ENCODE data around the gene STXBP4. TPM values are rescaled to one million over a fixed set of nuclear protein-coding genes. Genes with fewer than 3 reads are reported as not detected.
A peak's percentile ranks its signal among the peaks of the same experiment; 100 is the strongest.

The STXBP4 gene
- polyA plus RNA-seq, 3 donors from 2014 or later = 0.58 to 5.9 TPM; not detected in 1

GRCh38 chr17:54977744-54978143 lies 9.2 kb downstream of the STXBP4 start:
- DNase-seq = no peak
- H3K4me1 Mint-ChIP-seq = no peaks in the 10 kb centered on the region
- H3K9me3 Mint-ChIP-seq = peaks cover 0 to 3% (median 0%) of the 10 kb centered on the region in 6 donors
- peaks cover 0 to 3% (median 0%) of the 10 kb centered on the region in 3 donors for H3K36me3 Mint-ChIP-seq
- no peak overlapping the region for H3K4me3 Mint-ChIP-seq
- no peaks in the 10 kb centered on the region for H3K27me3 Mint-ChIP-seq (ENCODE audit: low read depth in 3 of 3)
- H3K27ac Mint-ChIP-seq = no peak overlapping the region

DNA sequence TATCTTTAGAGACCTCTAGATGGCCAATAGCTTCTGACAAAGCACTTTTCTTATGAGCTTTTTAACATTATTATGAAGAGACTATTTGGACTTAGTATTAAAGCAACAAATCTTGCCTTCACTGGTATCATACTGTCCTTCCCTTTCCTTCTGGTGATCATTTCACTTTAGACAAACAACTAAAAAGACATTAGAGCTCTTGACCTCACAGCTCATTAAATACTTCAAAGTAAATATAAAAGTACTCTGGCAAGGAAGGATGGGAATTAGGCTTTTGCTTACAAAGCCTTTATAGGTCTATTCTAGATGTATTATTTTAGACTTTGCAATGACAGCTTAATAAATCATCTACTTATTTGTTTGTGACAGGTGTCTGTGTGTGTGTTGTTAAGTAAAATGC lies 11.1 kb downstream of the STXBP4 start:
- no peak for DNase-seq
- H3K36me3 Mint-ChIP-seq = peaks cover 0 to 3% (median 0%) of the 10 kb centered on the region in 3 donors
- no peaks in the 10 kb centered on the region for H3K4me1 Mint-ChIP-seq
- peaks cover 0 to 3% (median 0%) of the 10 kb centered on the region in 6 donors for H3K9me3 Mint-ChIP-seq
- no peak overlapping the region for H3K4me3 Mint-ChIP-seq
- no peaks in the 10 kb centered on the region for H3K27me3 Mint-ChIP-seq (ENCODE audit: low read depth in 3 of 3)
- H3K27ac Mint-ChIP-seq = no peak overlapping the region

DNA sequence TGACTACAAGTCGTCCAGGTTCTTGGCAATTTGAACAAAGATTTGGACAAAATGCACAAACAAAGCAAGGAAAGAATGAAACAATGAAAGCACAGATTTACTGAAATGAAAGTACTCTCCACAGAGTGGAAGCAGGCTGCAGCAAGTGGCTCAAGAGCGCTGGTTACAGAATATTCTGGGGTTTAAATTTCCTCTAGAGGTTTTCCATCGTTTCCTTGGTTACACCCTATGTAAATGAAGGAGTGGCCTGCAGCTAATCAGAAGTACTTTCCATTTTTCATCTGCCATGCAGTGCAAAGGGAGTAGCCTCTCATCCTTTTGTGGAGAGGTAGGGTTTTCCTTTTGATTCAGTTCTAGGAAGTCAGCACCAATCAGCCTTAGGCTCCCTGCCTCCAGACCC lies 11.8 kb downstream of the STXBP4 start:
- H3K36me3 Mint-ChIP-seq = peaks cover 0 to 3% (median 0%) of the 10 kb centered on the region in 3 donors
- DNase-seq = no peak
- no peaks in the 10 kb centered on the region for H3K4me1 Mint-ChIP-seq
- H3K9me3 Mint-ChIP-seq = peaks cover 0 to 3% (median 0%) of the 10 kb centered on the region in 6 donors
- no peak overlapping the region for H3K27ac Mint-ChIP-seq
- no peak overlapping the region for H3K4me3 Mint-ChIP-seq
- H3K27me3 Mint-ChIP-seq (ENCODE audit: low read depth in 3 of 3) = no peaks in the 10 kb centered on the region

DNA sequence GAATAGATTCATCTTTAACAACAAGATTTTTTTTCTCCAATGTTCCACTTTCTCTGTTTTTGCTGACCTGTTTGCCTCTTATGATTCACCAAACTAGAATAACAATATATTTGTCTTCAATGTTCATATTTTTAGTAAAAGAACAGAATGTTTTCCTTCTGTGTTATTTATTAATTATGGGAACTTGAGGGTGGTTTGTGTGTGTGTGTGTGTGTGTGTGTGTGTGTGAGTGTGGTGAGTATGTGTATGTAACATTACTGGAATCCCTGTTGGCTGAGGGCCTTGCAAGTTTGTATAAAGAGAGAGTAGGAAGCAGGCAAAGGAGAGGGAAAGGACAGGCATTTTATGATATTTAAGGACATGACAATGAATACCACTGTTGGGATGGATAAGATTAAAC lies 13.8 kb downstream of the STXBP4 start:
- Mint-ChIP-seq H3K36me3 (peaks cover 0 to 3% (median 0%) of the 10 kb centered on the region in 3 donors), H3K4me3 (no peak overlapping the region), H3K4me1 (no peaks in the 10 kb centered on the region), H3K27me3 (ENCODE audit: low read depth in 3 of 3) (no peaks in the 10 kb centered on the region), H3K9me3 (peaks cover 0 to 3% (median 0%) of the 10 kb centered on the region in 6 donors), H3K27ac (no peak overlapping the region)
- no peak for DNase-seq

DNA sequence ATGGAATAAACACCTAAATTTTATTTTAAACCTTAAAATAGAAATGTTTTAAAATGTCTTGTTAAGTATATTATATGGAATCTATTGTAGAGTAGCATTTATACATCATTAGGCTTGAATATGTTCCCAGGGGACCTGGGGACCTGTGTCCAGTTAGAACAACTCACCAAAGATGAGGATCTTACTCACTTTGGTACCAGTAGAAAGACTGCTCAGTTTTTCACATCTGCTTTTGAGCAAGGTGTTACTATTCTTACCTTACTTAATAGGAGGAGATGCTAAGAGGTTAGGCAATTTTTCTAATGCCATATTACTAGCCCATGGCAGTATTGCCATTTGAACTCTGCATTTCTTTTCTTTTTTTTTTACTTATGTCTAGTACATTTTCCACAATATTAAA lies 14.7 kb downstream of the STXBP4 start:
- Mint-ChIP-seq H3K4me1 (no peaks in the 10 kb centered on the region), H3K4me3 (no peak overlapping the region), H3K36me3 (peaks cover 0 to 3% (median 0%) of the 10 kb centered on the region in 3 donors), H3K9me3 (peaks cover 0 to 3% (median 0%) of the 10 kb centered on the region in 6 donors), H3K27me3 (ENCODE audit: low read depth in 3 of 3) (no peaks in the 10 kb centered on the region), H3K27ac (no peak overlapping the region)
- DNase-seq = no peak

GRCh38 chr17:54985476-54985875 lies 16.9 kb downstream of the STXBP4 start:
- no peak overlapping the region for H3K27ac Mint-ChIP-seq
- H3K4me1 Mint-ChIP-seq = no peaks in the 10 kb centered on the region
- no peaks in the 10 kb centered on the region for H3K27me3 Mint-ChIP-seq (ENCODE audit: low read depth in 3 of 3)
- peaks cover 0 to 3% (median 0%) of the 10 kb centered on the region in 6 donors for H3K9me3 Mint-ChIP-seq
- no peak overlapping the region for H3K4me3 Mint-ChIP-seq
- DNase-seq = no peak
- H3K36me3 Mint-ChIP-seq = no peaks in the 10 kb centered on the region

GRCh38 chr17:54990118-54990517 lies 21.6 kb downstream of the STXBP4 start:
- DNase-seq = no peak
- Mint-ChIP-seq H3K36me3 (peaks cover 0 to 4% (median 0%) of the 10 kb centered on the region in 3 donors), H3K4me1 (no peaks in the 10 kb centered on the region), H3K27ac (no peak overlapping the region), H3K27me3 (ENCODE audit: low read depth in 3 of 3) (no peaks in the 10 kb centered on the region), H3K4me3 (no peak overlapping the region), H3K9me3 (no peaks in the 10 kb centered on the region)

GRCh38 chr17:54991567-54991966 lies 23.0 kb downstream of the STXBP4 start:
- Mint-ChIP-seq H3K4me1 (no peaks in the 10 kb centered on the region), H3K9me3 (no peaks in the 10 kb centered on the region), H3K4me3 (no peak overlapping the region), H3K27ac (no peak overlapping the region), H3K36me3 (peaks cover 0 to 4% (median 4%) of the 10 kb centered on the region in 3 donors), H3K27me3 (ENCODE audit: low read depth in 3 of 3) (no peaks in the 10 kb centered on the region)
- DNase-seq = no peak

DNA sequence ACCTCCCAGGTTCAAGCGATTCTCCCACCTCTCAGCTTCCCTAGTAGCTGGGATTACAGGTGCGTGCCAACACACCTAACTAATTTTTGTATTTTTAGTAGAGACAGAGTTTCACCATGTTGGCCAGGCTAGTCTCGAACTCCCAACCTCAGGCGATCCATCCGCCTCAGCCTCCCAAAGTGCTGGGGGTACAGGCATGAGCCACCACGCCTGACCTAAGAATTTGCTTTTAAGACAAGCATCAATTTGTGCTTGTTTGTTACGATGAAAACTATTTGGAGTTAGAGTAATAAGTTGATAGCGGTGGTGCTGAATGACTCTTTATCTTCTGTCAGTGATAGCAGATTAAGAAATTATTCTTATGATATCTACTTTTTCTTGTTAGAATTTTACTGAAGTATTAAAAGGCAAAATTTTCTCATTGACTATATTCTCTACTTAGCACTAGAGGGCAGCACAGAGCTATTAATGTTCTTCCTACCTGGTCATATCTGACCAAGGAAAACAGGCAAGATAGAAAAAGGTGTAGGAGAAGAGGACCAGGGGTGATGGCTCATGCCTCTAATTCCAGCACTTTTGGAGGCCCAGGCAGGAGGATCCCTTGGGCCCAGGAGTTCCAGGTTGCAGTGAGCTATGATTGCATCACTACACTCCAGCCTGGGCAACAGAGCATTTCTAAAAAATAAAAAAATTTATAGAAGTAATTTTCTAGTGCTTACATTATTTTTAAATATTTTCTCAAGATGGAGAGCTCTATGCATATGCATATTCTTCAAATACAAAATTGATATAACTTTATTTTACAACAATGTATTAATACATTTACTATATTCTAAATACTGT lies 24.5 kb downstream of the STXBP4 start:
- Mint-ChIP-seq H3K36me3 (peaks cover 0 to 4% (median 4%) of the 10 kb centered on the region in 3 donors), H3K4me3 (no peak overlapping the region), H3K27ac (no peak overlapping the region), H3K9me3 (no peaks in the 10 kb centered on the region), H3K4me1 (no peaks in the 10 kb centered on the region), H3K27me3 (ENCODE audit: low read depth in 3 of 3) (no peaks in the 10 kb centered on the region)
- DNase-seq = peak; percentile 30 to 43 (median 35)

DNA sequence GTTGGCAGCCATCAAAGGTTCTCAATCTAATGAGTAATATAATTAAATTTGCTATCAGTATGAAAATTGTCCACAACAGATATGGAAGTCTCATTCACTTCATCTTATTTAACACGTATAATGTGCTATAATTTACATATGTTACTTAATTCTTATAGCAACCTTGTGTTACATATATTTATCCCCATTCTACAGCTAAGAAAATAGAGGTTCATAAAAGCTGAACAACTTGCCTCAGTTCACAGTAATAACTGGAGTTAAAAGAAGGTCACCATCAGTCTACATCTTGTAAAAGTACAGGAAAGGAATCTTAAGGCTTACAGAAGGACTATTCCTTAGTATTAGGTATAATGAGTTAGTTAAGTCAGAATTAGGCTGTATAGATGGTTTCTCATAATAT lies 27.9 kb downstream of the STXBP4 start:
- H3K4me1 Mint-ChIP-seq = no peaks in the 10 kb centered on the region
- H3K27ac Mint-ChIP-seq = no peak overlapping the region
- peaks cover 3 to 18% (median 4%) of the 10 kb centered on the region in 3 donors for H3K36me3 Mint-ChIP-seq
- DNase-seq = no peak
- no peaks in the 10 kb centered on the region for H3K27me3 Mint-ChIP-seq (ENCODE audit: low read depth in 3 of 3)
- H3K4me3 Mint-ChIP-seq = no peak overlapping the region
- no peaks in the 10 kb centered on the region for H3K9me3 Mint-ChIP-seq

GRCh38 chr17:55002458-55002857 lies 33.9 kb downstream of the STXBP4 start:
- no peak for DNase-seq
- Mint-ChIP-seq H3K4me1 (no peaks in the 10 kb centered on the region), H3K27ac (no peak overlapping the region), H3K27me3 (ENCODE audit: low read depth in 3 of 3) (no peaks in the 10 kb centered on the region), H3K4me3 (no peak overlapping the region), H3K36me3 (peaks cover 3 to 14% (median 6%) of the 10 kb centered on the region in 3 donors), H3K9me3 (no peaks in the 10 kb centered on the region)

DNA sequence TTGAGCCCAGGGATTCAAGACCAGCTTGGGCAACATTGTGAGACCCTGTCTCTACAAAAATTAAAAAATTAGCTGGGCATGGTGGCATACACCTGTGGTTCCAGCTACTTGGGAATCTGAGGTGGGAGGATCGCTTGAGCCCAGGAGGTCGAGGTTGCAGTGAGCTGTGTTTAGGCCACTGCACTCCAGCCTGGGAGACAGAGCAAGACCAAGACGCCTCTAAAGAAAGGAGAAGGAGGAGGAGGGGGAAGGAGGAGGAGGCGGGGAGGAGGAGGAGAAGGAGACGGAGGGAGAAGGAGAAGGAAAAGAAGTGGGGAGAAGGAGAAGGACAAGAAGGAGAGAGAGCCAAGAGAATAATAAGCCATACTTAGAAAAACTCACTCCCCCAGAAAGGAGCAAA lies 35.9 kb downstream of the STXBP4 start:
- no peaks in the 10 kb centered on the region for H3K4me1 Mint-ChIP-seq
- H3K27me3 Mint-ChIP-seq (ENCODE audit: low read depth in 3 of 3) = no peaks in the 10 kb centered on the region
- no peaks in the 10 kb centered on the region for H3K9me3 Mint-ChIP-seq
- no peak overlapping the region for H3K27ac Mint-ChIP-seq
- DNase-seq = no peak
- H3K4me3 Mint-ChIP-seq = no peak overlapping the region
- H3K36me3 Mint-ChIP-seq = peaks cover 3 to 26% (median 21%) of the 10 kb centered on the region in 3 donors

GRCh38 chr17:55005520-55005919 lies 37.0 kb downstream of the STXBP4 start:
- Mint-ChIP-seq H3K27ac (no peak overlapping the region), H3K9me3 (no peaks in the 10 kb centered on the region), H3K27me3 (ENCODE audit: low read depth in 3 of 3) (no peaks in the 10 kb centered on the region), H3K36me3 (peaks cover 3 to 24% (median 19%) of the 10 kb centered on the region in 3 donors), H3K4me1 (no peaks in the 10 kb centered on the region), H3K4me3 (no peak overlapping the region)
- no peak for DNase-seq

- Mint-ChIP-seq H3K4me3 (no peak overlapping the region), H3K36me3 (peaks cover under 1 to 7% (median 5%) of the 10 kb centered on the region in 3 donors), H3K9me3 (no peaks in the 10 kb centered on the region), H3K27ac (no peak overlapping the region), H3K4me1 (no peaks in the 10 kb centered on the region), H3K27me3 (ENCODE audit: low read depth in 3 of 3) (peaks cover 0 to 2% (median 1%) of the 10 kb centered on the region in 3 donors)
- DNase-seq = no peak
Measured at GRCh38 chr17:55023626-55024025, 55.1 kb downstream of the STXBP4 start.

GRCh38 chr17:55037828-55038227 lies 69.3 kb downstream of the STXBP4 start:
- Mint-ChIP-seq H3K36me3 (peaks cover under 1 to 12% (median 5%) of the 10 kb centered on the region in 3 donors), H3K4me1 (no peaks in the 10 kb centered on the region), H3K4me3 (no peak overlapping the region), H3K27me3 (ENCODE audit: low read depth in 3 of 3) (no peaks in the 10 kb centered on the region), H3K9me3 (no peaks in the 10 kb centered on the region), H3K27ac (no peak overlapping the region)
- no peak for DNase-seq

Data from immature natural killer cell (primary cell).